Activated naive CD4-positive, alpha-beta T cell (primary cell): ENCODE data around the gene ARPC3.
"Not testable (repeated sequence)": the region's sequence is repeated elsewhere in the genome, so short reads cannot be mapped to it uniquely, and the experiment has no call there.

ENCODE experiments used
- DNase-seq, 4 experiments: peaks; one replicate each; lab custom pipeline; 2025; lab: John Stamatoyannopoulos, UW

Gene ARPC3

GRCh38 chr12:110417113-110417512, 33.0 kb downstream of the ARPC3 start:
- not testable (repeated sequence) for DNase-seq

DNA sequence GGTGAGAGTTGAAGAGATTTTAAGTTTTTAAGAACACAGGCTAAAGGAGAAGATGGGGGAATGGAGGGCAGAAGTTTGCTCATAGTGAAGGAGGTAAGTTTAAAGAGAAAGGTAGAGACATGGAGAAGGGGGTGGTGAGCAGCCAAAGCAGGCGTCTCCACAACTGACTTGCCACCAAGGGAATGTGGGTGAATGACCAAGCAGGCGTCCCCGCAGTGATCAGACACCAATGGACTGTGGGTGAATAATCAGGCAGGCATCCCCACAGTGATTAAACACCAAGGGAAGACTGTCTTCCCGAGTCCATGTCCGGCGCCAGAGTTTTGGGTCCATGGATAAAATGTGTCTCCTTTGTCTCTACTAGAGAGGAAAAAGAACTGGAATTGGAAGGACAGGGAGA, 40.1 kb downstream of the ARPC3 start:
- not testable (repeated sequence) for DNase-seq

GRCh38 chr12:110405126-110405662, 44.9 kb downstream of the ARPC3 start:
- DNase-seq: not testable (repeated sequence)

DNA sequence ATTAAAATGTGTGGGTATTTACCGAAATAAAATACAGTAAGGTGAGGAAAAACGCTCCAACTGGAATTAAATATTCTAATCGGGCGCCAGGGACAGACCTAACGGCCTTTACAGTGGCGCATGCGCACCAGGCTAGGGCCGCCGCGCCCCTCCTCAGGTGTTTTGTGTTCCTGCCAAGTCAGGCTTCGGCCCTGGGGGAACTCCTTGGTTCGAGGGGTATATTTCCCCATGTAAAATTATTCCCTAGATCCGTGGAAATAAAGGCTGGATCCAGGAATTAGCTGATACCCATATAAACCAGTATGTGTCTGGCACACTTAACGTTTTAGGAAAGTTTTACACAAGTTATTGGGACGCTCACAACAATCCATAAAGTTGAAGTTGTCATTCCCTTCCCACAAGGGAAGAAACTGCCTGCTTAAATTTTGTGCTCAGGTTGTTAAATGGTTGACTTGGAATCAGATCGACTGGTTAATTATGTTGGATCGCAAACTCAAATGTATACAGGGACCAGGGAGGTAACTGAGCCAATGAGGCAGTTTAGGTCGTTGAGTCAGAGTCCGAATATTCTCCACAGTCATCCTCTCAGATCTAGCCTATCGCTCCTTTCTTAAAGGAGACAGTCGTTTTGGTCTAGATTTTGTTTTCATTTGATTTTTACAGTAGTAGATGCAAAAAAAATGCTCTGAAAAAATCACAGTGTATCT, 46.0 kb downstream of the ARPC3 start:
- peak; percentile 36 to 71 (median 58) for DNase-seq

- DNase-seq: peak; percentile 67 to 78 (median 70)
Measured at GRCh38 chr12:110403146-110403975, 46.8 kb downstream of the ARPC3 start, which contains the start of gene ANAPC7. ANAPC7 (minus strand) TSS chr12:110403708; CDS start chr12:110403627, 81 bp downstream.
